ENCODE results near the gene NKX2-1. TPM values are rescaled to one million over a fixed set of nuclear protein-coding genes. Genes with fewer than 3 reads are reported as not detected.

The NKX2-1 gene
- total and polyA plus RNA-seq, 2 of the 13 experiments (the other 11 are each of a cell fraction or from before 2014, with no cell fraction given), result not detected

DNA sequence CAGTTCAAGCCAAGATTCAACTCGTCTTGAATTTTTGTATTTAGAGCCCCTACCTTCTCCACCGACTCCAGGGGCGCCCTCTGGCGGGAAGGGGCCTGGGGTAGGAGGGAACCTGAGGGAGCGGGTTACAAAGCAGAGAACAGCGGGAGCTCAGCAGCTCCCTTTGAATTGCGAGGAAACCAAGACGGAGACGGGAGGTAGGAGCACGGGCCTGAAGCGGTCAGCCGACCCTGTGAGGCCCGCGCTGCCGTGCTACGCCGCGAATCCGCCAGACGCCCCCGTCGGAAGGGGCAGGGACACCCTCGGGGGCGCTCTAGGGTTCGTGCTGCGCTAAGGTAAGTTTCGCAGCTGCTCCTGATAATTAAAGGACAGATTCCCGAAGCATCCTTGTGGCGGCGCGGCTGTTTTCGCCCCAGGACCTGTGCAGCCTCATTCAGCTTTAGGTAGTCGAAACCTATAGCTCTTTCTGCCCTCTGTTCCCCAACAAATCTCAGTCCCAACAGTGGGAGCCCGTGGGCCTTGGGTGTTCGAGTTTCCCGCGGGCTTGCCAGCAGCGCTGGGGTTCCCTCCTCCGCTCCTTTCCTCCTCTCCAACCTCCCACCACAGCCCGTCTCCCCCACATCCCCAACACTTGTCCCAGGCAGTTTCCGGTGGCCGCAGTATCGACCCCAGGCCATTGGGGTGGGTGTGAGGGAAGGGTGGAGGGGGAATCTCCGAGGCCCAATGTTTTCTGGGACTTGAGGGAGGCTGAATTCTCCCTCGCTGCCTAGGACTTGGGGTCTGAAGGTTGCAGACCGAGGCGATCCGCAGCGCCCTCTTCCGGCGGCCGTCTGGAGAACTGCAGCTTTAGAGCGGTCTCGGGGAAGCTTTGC, 5.1 kb upstream of the NKX2-1 start (continued):
- TF ChIP-seq RCOR2 (CRISPR knock-in tag; IDR thresholded peaks at IDR 0.05), result no peak
- no peak for TF ChIP-seq ZBTB8A (CRISPR knock-in tag; IDR thresholded peaks at IDR 0.05; ENCODE audit: borderline replicate concordance, low read depth)
- TF ChIP-seq SP4 (CRISPR knock-in tag; IDR thresholded peaks at IDR 0.05), result 0 out of 2 replicates have a peak, but pooled peaks have one; percentile 11
- no peak for TF ChIP-seq ZNF17 (CRISPR knock-in tag; IDR thresholded peaks at IDR 0.05)
- TF ChIP-seq GFI1 (CRISPR knock-in tag; IDR thresholded peaks at IDR 0.05; ENCODE audit: borderline replicate concordance), result no peak
- no peak for TF ChIP-seq ZNF670 (CRISPR knock-in tag; IDR thresholded peaks at IDR 0.05; ENCODE audit: borderline replicate concordance)
- no peak for TF ChIP-seq ZFP1 (CRISPR knock-in tag; IDR thresholded peaks at IDR 0.05)
- TF ChIP-seq ZNF782 (CRISPR knock-in tag; IDR thresholded peaks at IDR 0.05; ENCODE audit: borderline replicate concordance), result 0 out of 2 replicates have a peak, but pooled peaks have one; percentile 71
- peak; percentile 61; the same call in 1 of the 2 replicates for TF ChIP-seq HOXD1 (CRISPR knock-in tag; IDR thresholded peaks at IDR 0.05)
- TF ChIP-seq NFE2 (CRISPR knock-in tag; IDR thresholded peaks at IDR 0.05), result no peak
- TF ChIP-seq ZNF687 (CRISPR knock-in tag; IDR thresholded peaks at IDR 0.05), result peak; percentile 46; the same call in 1 of the 2 replicates
- 0 out of 2 replicates have a peak, but pooled peaks have one; percentile 17 for TF ChIP-seq PHF8 (CRISPR knock-in tag; IDR thresholded peaks at IDR 0.05)
- peak; percentile 74; the same call in 1 of the 2 replicates for TF ChIP-seq ELF3 (CRISPR knock-in tag; IDR thresholded peaks at IDR 0.05)
- TF ChIP-seq ZNF225 (CRISPR knock-in tag; IDR thresholded peaks at IDR 0.05), result no peak
- peak; percentile 45; the same call in 1 of the 2 replicates for TF ChIP-seq ERF (CRISPR knock-in tag; IDR thresholded peaks at IDR 0.05)
- no peak for TF ChIP-seq ZNF34 (CRISPR knock-in tag; IDR thresholded peaks at IDR 0.05; ENCODE audit: borderline replicate concordance)
- TF ChIP-seq THAP11 (CRISPR knock-in tag; IDR thresholded peaks at IDR 0.05), result no peak
- 0 out of 2 replicates have a peak, but pooled peaks have one; percentile 56 for TF ChIP-seq ARID2 (CRISPR knock-in tag; IDR thresholded peaks at IDR 0.05; ENCODE audit: borderline replicate concordance)
- TF ChIP-seq ZNF747 (CRISPR knock-in tag; IDR thresholded peaks at IDR 0.05; ENCODE audit: borderline replicate concordance), result no peak
- no peak for TF ChIP-seq ZFAT (CRISPR knock-in tag; conservative IDR thresholded peaks at IDR 0.05)
- TF ChIP-seq MAZ (IDR thresholded peaks at IDR 0.05; ENCODE audit: borderline replicate concordance, low read depth, low read length), result no peak
- TF ChIP-seq MAZ (CRISPR knock-in tag; IDR thresholded peaks at IDR 0.05; ENCODE audit: low read depth), result no peak
- no peak for TF ChIP-seq PTBP1 (IDR thresholded peaks at IDR 0.05; ENCODE audit: low read depth, low read length, poor library complexity, severe bottlenecking)
- no peak for TF ChIP-seq MNT (IDR thresholded peaks at IDR 0.05)
- TF ChIP-seq PCBP1 (IDR thresholded peaks at IDR 0.05; ENCODE audit: borderline replicate concordance, low read depth, low read length), result peak; percentile 90; the same call in 1 of the 2 replicates

All from HepG2 (cell line).